HCT116 (cell line): Measurements from ENCODE around the gene BICRA. TPM values are rescaled to one million over a fixed set of nuclear protein-coding genes. Genes with fewer than 3 reads are reported as not detected.

Experiments
- ATAC-seq: fragments of 200-7000 bp; cut with Tn5 transposase; 2 replicates; pipeline ENCODE4 v1.9.1; 2020; ENCODE audit warnings: mild to moderate bottlenecking, moderate library complexity
- BruUV-seq: library from RNA; stranded (reverse); fragments of 400-500 nt; replicated peaks from 2 replicates; lab custom pipeline; 2021; lab: Mats Ljungman, UMichigan
- CTCF ChIA-PET: fragments of 300-600 bp; sonication (Branson Sonifier 250); formaldehyde crosslinking; loops from one replicate; lab custom pipeline; 2021; ENCODE audit warnings: antibody characterized with exemption; lab: Charles Lee
- POLR2A ChIA-PET: fragments of 300-600, 350-600 bp; sonication (Branson Sonifier 250); formaldehyde crosslinking; loops from one replicate; lab custom pipeline; 2021; ENCODE audit warnings: antibody characterized with exemption; lab: Charles Lee
- RAD21 ChIA-PET, 2 experiments: fragments of 300-600 bp; sonication (Branson Sonifier 250); formaldehyde crosslinking; loops; one replicate each; lab custom pipeline; 2023; ENCODE audit warnings: low total read pairs in 2 of 2; ENCODE audit not compliant: uncharacterized antibody in 2 of 2, unreplicated experiment in 2 of 2, low non-redundant PET in 1 of 2; lab: Charles Lee
- DNase-seq: peaks from one replicate; pipeline ENCODE4 v3.0.0-alpha.2; 2010; ENCODE audit warnings: low read depth, low spot score
- H2AFZ ChIP-seq: fragments of 200-600 bp; shearing (Covaris generic), sonication (generic); 2 replicates; pipeline ENCODE4 v1.6.1; 2017; ENCODE audit warnings: low read depth, mixed run types, mixed read lengths, antibody characterized with exemption, low read length; ENCODE audit not compliant: poor library complexity, severe bottlenecking
- H3K27ac ChIP-seq: 2 replicates; pipeline ENCODE4 v1.5.1; 2012; ENCODE audit warnings: low read depth, low read length
- H3K27me3 ChIP-seq: fragments of 200-600 bp; sonication (generic); 2 replicates; pipeline ENCODE4 v1.6.1; 2016; ENCODE audit warnings: mixed run types, low read length, mixed read lengths; ENCODE audit not compliant: insufficient read depth
- H3K36me3 ChIP-seq, 2 experiments: fragments of 200-500 bp in 1 of 2; fragments of 200-600 bp in 1 of 2; sonication (Bioruptor generic) in 1 of 2; sonication (generic) in 1 of 2; 2 replicates each; pipeline versions ENCODE4 v1.5.1 to v1.6.1; 2014 to 2016; ENCODE audit warnings: low read length in 2 of 2, inconsistent platforms in 1 of 2, mixed read lengths in 1 of 2, mixed run types in 1 of 2; ENCODE audit not compliant: insufficient read depth in 2 of 2, control insufficient read depth in 1 of 2
- H3K4me1 ChIP-seq, 2 experiments: fragments of 200-600 bp in 1 of 2; sonication (generic) in 1 of 2; 2 replicates each; pipeline versions ENCODE4 v1.5.1 to v1.6.1; 2012 to 2017; ENCODE audit warnings: low read length in 2 of 2, inconsistent platforms in 1 of 2, mild to moderate bottlenecking in 1 of 2, mixed read lengths in 1 of 2, mixed run types in 1 of 2, moderate library complexity in 1 of 2; ENCODE audit not compliant: insufficient read depth in 2 of 2, control insufficient read depth in 1 of 2
- H3K4me2 ChIP-seq: fragments of 200-600 bp; sonication (generic); 2 replicates; pipeline ENCODE4 v1.6.1; 2017; ENCODE audit warnings: mixed run types, low read length, mixed read lengths
- H3K4me3 ChIP-seq, 2 experiments: fragments of 200-600 bp in 1 of 2; sonication (generic) in 1 of 2; replicated peaks in 1 of 2; 2 replicates each; pipeline ENCODE4 v1.5.1; 2011 to 2016; ENCODE audit warnings: low read length in 2 of 2, control low read depth in 1 of 2, low read depth in 1 of 2, mild to moderate bottlenecking in 1 of 2, mixed read lengths in 1 of 2, mixed run types in 1 of 2
- H3K79me2 ChIP-seq: fragments of 200-600 bp; sonication (generic); 2 replicates; pipeline ENCODE4 v1.6.1; 2017; ENCODE audit warnings: mild to moderate bottlenecking, mixed run types, low read length, moderate library complexity, mixed read lengths; ENCODE audit not compliant: insufficient read depth
- H3K9ac ChIP-seq: fragments of 200-600 bp; sonication (generic); 2 replicates; pipeline ENCODE4 v1.6.1; 2016; ENCODE audit warnings: low read length, mixed read lengths
- H3K9me2 ChIP-seq: fragments of 200-600 bp; sonication (generic), shearing (Covaris generic); 2 replicates; pipeline ENCODE4 v1.6.1; 2017; ENCODE audit warnings: mixed run types, mild to moderate bottlenecking, moderate library complexity; ENCODE audit not compliant: insufficient read depth
- H3K9me3 ChIP-seq, 2 experiments: fragments of 200-500 bp in 1 of 2; fragments of 200-600 bp in 1 of 2; sonication (Bioruptor generic) in 1 of 2; sonication (generic) in 1 of 2; 2 replicates each; pipeline ENCODE4 v1.6.1; 2014 to 2017; ENCODE audit warnings: low read length in 2 of 2, mixed read lengths in 2 of 2, inconsistent platforms in 1 of 2, low read depth in 1 of 2, mild to moderate bottlenecking in 1 of 2, mixed run types in 1 of 2, moderate library complexity in 1 of 2; ENCODE audit not compliant: control insufficient read depth in 1 of 2, insufficient read depth in 1 of 2
- H4K20me1 ChIP-seq: fragments of 200-600 bp; sonication (generic), shearing (Covaris generic); 2 replicates; pipeline ENCODE4 v1.6.1; 2017; ENCODE audit warnings: mixed run types, mild to moderate bottlenecking, moderate library complexity; ENCODE audit not compliant: insufficient read depth
- CEBPB ChIP-seq: IDR thresholded peaks from 2 replicates; pipeline ENCODE4 v1.6.1; 2012; ENCODE audit warnings: low read depth
- EGR1 ChIP-seq: IDR thresholded peaks from 2 replicates; pipeline ENCODE4 v1.6.1; 2012; ENCODE audit warnings: low read depth
- ELF1 ChIP-seq: IDR thresholded peaks from 2 replicates; pipeline ENCODE4 v1.6.1; 2012; ENCODE audit warnings: low read depth, borderline replicate concordance
- EZH2 ChIP-seq: fragments of 200-600 bp; sonication (generic); IDR thresholded peaks from 2 replicates; pipeline ENCODE4 v1.6.1; 2017; ENCODE audit warnings: antibody characterized with exemption, mixed run types
- EZH2phosphoT487 ChIP-seq: fragments of 200-600 bp; IDR thresholded peaks from 2 replicates; pipeline ENCODE4 v1.6.1; 2018; ENCODE audit warnings: antibody characterized with exemption, borderline replicate concordance
- FOSL1 ChIP-seq: IDR thresholded peaks from 2 replicates; pipeline ENCODE4 v1.6.1; 2012; ENCODE audit warnings: low read depth
- JUND ChIP-seq: IDR thresholded peaks from 2 replicates; pipeline ENCODE4 v1.6.1; 2012
- SP1 ChIP-seq: IDR thresholded peaks from 2 replicates; pipeline ENCODE4 v1.6.1; 2012; ENCODE audit warnings: low read depth
- SRF ChIP-seq: IDR thresholded peaks from 2 replicates; pipeline ENCODE4 v1.6.1; 2012; ENCODE audit warnings: low read depth
- YY1 ChIP-seq: IDR thresholded peaks from 2 replicates; pipeline ENCODE4 v1.6.1; 2011; ENCODE audit warnings: low read length, low read depth, moderate library complexity, mild to moderate bottlenecking; ENCODE audit not compliant: insufficient replicate concordance; ENCODE audit errors: extremely low read depth
- ZFX ChIP-seq: fragments of 450-650 bp; IDR thresholded peaks from 2 replicates; pipeline ENCODE4 v1.6.1; 2017
- ZNF274 ChIP-seq: fragments of 200-500 bp; sonication (Bioruptor generic); IDR thresholded peaks from 2 replicates; pipeline ENCODE4 v1.6.1; 2014; ENCODE audit warnings: mild to moderate bottlenecking, low read depth, low read length, inconsistent platforms
- intact Hi-C: fragments of 100-400 bp; cut with micrococcal nuclease; formaldehyde crosslinking; loops from 2 replicates; pipeline ENCODE4 v1.10.0; 2022
- total RNA-seq: library from RNA; stranded (reverse); gene quantifications from one replicate; pipeline ENCODE4 v1.2.1, GENCODE V29; 2021; ENCODE audit not compliant: unreplicated experiment
- TF ChIP-seq, protein P1 (sequence below): IDR thresholded peaks from 2 replicates; pipeline ENCODE4 v1.6.1; 2012

The BICRA gene
- total RNA-seq, 1 experiment from 2014 or later = 11.3 TPM

DNA sequence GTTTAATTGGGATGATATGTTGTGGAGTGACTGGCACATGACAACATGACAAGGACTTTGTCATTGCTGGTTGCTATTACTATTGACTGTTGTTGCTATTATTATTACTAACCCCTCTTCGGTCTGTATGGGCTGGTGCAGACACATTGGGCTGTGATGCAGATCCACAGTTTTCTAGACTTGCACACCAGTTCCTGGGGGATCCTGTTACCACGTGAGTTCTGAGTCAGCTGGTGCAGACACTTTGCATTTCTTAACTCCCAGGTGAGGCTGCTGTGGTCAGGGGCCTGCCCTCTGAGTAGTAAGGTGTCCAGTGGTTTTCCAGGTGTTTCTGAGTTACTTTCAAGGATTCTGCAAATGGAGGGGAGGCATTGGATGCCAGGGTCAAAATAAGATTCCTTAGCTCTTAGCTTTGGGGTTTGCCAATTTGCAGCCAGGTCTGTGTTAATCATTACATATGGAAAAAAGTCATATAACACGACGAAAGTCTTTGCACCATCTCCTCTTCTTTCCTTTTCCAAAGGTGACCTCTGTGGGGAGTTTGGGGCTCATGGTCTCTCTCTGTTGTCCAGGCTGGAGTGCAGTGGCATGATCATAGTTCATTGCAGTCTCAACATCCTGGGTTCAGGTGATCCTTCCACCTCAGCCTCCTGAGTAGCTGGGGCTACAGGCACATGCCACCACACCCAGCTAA is 19.3 kb downstream of the BICRA start:
- ChIA-PET CTCF (no interaction called here), RAD21 (no interaction called here), POLR2A (no interaction called here)
- intact Hi-C loops = no loop called here
- Histone ChIP-seq H3K79me2 (peaks cover 67% of the 10 kb centered on the region), H3K4me2 (no peak overlapping the region), H3K27me3 (no peaks in the 10 kb centered on the region), H3K36me3 (no peaks in the 10 kb centered on the region; a peak in 1 of 4 replicates), H3K27ac (no peak overlapping the region), H3K9me3 (no peaks in the 10 kb centered on the region), H3K9ac (no peak overlapping the region), H3K4me3 (no peak overlapping the region), H2AFZ (no peak overlapping the region), H3K4me1 (peaks cover 31 to 39% of the 10 kb centered on the region in 2 experiments), H4K20me1 (no peaks in the 10 kb centered on the region), H3K9me2 (no peaks in the 10 kb centered on the region)
- no TSS peak for BruUV-seq
- no peak for TF ChIP-seq ZNF274
- TF ChIP-seq, protein P1, sequence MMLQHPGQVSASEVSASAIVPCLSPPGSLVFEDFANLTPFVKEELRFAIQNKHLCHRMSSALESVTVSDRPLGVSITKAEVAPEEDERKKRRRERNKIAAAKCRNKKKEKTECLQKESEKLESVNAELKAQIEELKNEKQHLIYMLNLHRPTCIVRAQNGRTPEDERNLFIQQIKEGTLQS = no peak
- no peak for TF ChIP-seq ZFX
- TF ChIP-seq SP1 = no peak
- no peak for TF ChIP-seq YY1
- TF ChIP-seq SRF = no peak
- no peak for TF ChIP-seq EZH2phosphoT487
- TF ChIP-seq ELF1 = no peak
- TF ChIP-seq CEBPB = no peak
- TF ChIP-seq FOSL1 = no peak
- no peak for TF ChIP-seq JUND
- DNase-seq (no peak), ATAC-seq (no peak)

DNA sequence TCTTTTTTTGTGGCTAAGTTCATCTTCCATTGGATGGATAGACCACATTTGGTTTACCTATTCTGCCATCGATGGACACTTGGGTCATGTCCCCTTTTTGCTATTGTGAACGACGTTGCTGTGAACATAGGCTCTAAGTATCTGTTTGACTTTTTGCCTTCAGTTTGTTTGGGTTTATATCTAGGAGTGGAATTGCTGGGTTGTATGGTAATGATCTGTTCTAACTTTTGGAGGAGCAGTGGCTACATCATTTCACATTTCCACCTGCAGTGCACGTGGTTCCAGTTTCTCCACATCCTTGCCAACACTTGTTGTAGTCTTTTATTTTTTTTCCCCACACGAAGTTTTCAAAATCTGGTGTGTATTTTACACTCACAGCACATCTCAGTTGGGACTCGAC is 21.7 kb downstream of the BICRA start:
- TF ChIP-seq ELF1 (no peak), EGR1 (no peak), CEBPB (no peak), EZH2 (no peak), SP1 (no peak)
- Histone ChIP-seq H3K9me3 (no peaks in the 10 kb centered on the region), H3K4me2 (no peak overlapping the region), H3K79me2 (peaks cover 55% of the 10 kb centered on the region), H3K9ac (no peak overlapping the region), H3K9me2 (no peaks in the 10 kb centered on the region), H3K27me3 (no peaks in the 10 kb centered on the region), H2AFZ (no peak overlapping the region), H3K36me3 (no peaks in the 10 kb centered on the region; a peak in 1 of 4 replicates), H4K20me1 (no peaks in the 10 kb centered on the region), H3K4me3 (no peak overlapping the region), H3K27ac (no peak overlapping the region), H3K4me1 (peaks cover 32 to 46% of the 10 kb centered on the region in 2 experiments)
- no TSS peak for BruUV-seq
- CTCF ChIA-PET = no interaction called here
- POLR2A ChIA-PET = no interaction called here
- no peak for ATAC-seq
- DNase-seq = no peak
- intact Hi-C loops = no loop called here
- RAD21 ChIA-PET = no interaction called here
